Measurements from ENCODE around the gene HCFC1R1. TPM values are rescaled to one million over a fixed set of nuclear protein-coding genes. Genes with fewer than 3 reads are reported as not detected.

HCFC1R1 gene
- total RNA-seq, 6 experiments from 2014 or later = 54.6 to 90.3 (median 83.2) TPM

DNA sequence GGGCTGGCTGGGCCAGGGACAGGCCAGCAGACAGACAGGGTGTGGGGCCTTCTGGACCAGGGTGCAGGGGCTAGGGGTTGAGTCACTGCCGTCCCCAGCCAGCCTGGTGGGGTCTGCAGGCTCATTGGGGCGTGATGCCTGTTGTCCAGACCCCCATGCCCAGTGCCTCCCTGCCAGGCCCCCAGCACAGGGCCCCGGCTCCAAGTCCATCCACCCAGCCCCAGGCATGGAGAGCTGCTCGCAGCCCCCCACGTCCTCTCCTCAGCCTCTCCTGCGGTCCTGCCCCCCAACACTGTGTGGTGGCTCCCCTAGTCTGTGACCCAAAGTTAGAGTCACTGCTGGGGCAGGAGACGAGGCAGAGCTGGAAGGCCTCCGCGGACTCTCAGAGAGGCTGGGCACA, 36.5 kb downstream of the HCFC1R1 start:
- Mint-ChIP-seq H3K9me3 (no peaks in the 10 kb centered on the region), H3K27ac (no peak overlapping the region), H3K27me3 (ENCODE audit: insufficient read depth) (peaks cover 21% of the 10 kb centered on the region), H3K36me3 (ENCODE audit: low read depth) (no peaks in the 10 kb centered on the region), H3K4me3 (no peak overlapping the region), H3K4me1 (ENCODE audit: low read depth) (peaks cover 8% of the 10 kb centered on the region; the same call in 1 of the 2 replicates)
- no peak for DNase-seq
- TF ChIP-seq, protein P1, sequence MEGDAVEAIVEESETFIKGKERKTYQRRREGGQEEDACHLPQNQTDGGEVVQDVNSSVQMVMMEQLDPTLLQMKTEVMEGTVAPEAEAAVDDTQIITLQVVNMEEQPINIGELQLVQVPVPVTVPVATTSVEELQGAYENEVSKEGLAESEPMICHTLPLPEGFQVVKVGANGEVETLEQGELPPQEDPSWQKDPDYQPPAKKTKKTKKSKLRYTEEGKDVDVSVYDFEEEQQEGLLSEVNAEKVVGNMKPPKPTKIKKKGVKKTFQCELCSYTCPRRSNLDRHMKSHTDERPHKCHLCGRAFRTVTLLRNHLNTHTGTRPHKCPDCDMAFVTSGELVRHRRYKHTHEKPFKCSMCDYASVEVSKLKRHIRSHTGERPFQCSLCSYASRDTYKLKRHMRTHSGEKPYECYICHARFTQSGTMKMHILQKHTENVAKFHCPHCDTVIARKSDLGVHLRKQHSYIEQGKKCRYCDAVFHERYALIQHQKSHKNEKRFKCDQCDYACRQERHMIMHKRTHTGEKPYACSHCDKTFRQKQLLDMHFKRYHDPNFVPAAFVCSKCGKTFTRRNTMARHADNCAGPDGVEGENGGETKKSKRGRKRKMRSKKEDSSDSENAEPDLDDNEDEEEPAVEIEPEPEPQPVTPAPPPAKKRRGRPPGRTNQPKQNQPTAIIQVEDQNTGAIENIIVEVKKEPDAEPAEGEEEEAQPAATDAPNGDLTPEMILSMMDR (IDR thresholded peaks at IDR 0.05) = no peak

DNA sequence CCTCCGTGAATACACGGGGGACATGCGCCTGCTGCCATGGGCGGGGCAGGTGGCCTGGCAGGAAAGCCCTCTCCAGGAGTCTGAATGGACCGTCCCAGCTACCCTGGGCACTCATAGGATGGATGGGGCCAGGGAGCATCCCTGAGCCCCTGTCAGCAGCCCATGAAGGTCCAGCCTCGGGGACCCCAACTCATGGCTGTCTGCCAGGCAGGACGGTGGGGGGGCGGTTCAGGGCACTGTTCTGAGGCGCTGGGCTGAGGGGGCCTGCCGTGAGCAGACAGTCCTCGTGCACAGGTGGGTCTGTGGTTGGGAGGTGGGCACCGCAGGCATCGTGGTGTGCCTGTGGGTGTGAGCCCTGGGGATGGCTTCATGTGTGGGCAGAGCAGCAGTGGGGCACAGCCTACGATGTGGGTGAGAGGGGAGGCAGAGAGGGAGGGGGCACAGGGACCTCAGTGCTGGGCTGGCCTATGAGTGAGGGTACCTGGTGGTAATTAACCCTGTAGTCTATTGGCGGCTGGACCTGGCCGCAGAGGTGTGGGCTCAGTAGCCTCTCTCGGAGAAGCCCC, 37.0 kb downstream of the HCFC1R1 start:
- Mint-ChIP-seq H3K4me1 (ENCODE audit: low read depth) (peaks cover 14% of the 10 kb centered on the region), H3K36me3 (ENCODE audit: low read depth) (no peaks in the 10 kb centered on the region), H3K4me3 (no peak overlapping the region), H3K27me3 (ENCODE audit: insufficient read depth) (peaks cover 19% of the 10 kb centered on the region), H3K27ac (no peak overlapping the region), H3K9me3 (no peaks in the 10 kb centered on the region)
- DNase-seq = no peak
- TF ChIP-seq, protein P1 (IDR thresholded peaks at IDR 0.05) = no peak

DNA sequence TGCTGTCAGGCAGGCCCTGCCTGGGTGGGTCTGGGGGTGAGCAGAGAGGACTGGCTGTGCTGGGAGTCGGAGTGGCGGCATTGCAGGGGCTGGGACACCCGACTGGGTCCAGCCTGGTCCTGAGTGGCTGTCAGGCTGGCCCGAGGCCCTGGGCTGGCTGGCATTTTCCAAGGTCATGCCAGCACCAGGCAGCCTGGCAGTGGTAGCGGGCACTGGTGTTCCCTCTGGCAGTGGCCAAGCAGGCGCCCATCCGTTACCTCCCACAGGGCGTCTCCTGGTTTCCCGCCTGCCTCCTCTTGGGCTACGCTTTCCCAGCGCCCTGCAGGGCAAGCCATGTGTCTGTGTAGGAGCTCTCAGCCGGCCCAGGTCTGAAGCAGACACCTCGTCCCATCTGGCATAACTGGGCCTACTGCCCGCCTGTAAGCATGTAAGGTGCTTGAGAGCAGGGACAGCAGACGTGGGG, 37.8 kb downstream of the HCFC1R1 start:
- no peak for DNase-seq
- Mint-ChIP-seq H3K4me1 (ENCODE audit: low read depth) (peaks cover 21% of the 10 kb centered on the region), H3K27ac (no peak overlapping the region), H3K4me3 (no peak overlapping the region), H3K36me3 (ENCODE audit: low read depth) (no peaks in the 10 kb centered on the region), H3K27me3 (ENCODE audit: insufficient read depth) (peaks cover 19% of the 10 kb centered on the region), H3K9me3 (no peaks in the 10 kb centered on the region)
- TF ChIP-seq, protein P1 (IDR thresholded peaks at IDR 0.05) = no peak

DNA sequence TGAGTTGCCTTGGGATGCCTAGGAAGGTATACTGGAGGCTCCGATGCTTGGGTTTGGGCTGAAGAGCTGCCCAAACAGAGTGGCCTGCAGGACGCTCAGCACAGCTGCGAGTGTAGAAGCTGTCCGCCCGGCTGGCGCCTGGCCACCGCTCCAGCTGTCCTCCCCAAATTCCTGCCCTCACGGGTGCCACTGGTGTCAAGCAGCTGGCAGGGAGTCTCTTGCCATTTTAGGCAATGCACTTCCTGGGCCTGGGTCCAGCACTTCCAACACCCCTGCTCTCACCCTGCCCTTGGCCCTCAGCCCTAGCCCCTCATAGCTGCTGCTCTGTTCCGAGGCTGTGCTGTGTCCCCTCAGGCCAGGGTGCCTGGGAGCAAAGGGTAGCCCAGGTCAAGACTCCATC, 38.3 kb downstream of the HCFC1R1 start:
- peaks cover 24% of the 10 kb centered on the region for H3K4me1 Mint-ChIP-seq (ENCODE audit: low read depth)
- TF ChIP-seq, protein P1 (IDR thresholded peaks at IDR 0.05) = no peak
- H3K4me3 Mint-ChIP-seq = no peak overlapping the region
- peaks cover 19% of the 10 kb centered on the region for H3K27me3 Mint-ChIP-seq (ENCODE audit: insufficient read depth)
- H3K27ac Mint-ChIP-seq = no peak overlapping the region
- DNase-seq = no peak
- H3K9me3 Mint-ChIP-seq = no peaks in the 10 kb centered on the region
- no peaks in the 10 kb centered on the region for H3K36me3 Mint-ChIP-seq (ENCODE audit: low read depth)

DNA sequence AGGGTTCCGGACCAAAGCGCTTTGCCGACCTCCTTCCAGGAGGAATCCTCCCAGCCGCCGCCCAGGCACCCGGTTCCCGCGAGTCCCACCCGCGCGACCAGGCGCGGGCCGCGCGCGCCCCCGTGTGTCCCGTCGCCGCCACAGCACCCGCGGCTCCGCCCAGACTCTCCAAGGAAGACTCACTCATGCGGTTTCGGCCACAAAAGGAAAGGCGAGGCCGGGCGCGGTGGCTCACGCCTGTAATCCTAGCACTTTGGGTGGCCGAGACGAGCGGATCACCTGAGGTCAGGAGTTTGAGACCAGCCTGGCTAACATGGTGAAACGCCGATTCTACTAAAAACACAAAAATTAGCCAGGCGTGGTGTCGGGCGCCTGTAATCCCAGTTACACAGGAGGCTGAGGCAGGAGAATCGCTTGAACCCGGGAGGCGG, 40.0 kb downstream of the HCFC1R1 start:
- H3K36me3 Mint-ChIP-seq (ENCODE audit: low read depth) = no peaks in the 10 kb centered on the region
- peaks cover 24% of the 10 kb centered on the region for H3K4me1 Mint-ChIP-seq (ENCODE audit: low read depth)
- no peaks in the 10 kb centered on the region for H3K9me3 Mint-ChIP-seq
- peaks cover 13% of the 10 kb centered on the region for H3K27me3 Mint-ChIP-seq (ENCODE audit: insufficient read depth)
- H3K27ac Mint-ChIP-seq = peak overlapping the region; percentile 46
- TF ChIP-seq, protein P1 (IDR thresholded peaks at IDR 0.05) = peak; percentile 95
- H3K4me3 Mint-ChIP-seq = peak overlapping the region; percentile 75
- peak; percentile 79 for DNase-seq
